Renal cortical epithelial cell (primary cell): ENCODE results near the gene RRP12. TPM values are rescaled to one million over a fixed set of nuclear protein-coding genes. Genes with fewer than 3 reads are reported as not detected.
"Not testable (repeated sequence)": the region's sequence is repeated elsewhere in the genome, so short reads cannot be mapped to it uniquely, and the experiment has no call there.

Experiments used
- DNase-seq: peaks from one replicate; pipeline ENCODE4 v3.0.0-alpha.2; 2011; ENCODE audit warnings: low read depth
- total RNA-seq: library from RNA; depleted of rRNA; stranded (reverse); fragments of >200 nt; gene quantifications from 2 replicates; pipeline ENCODE4 v1.2.3, GENCODE V29; 2014

Gene RRP12
- total RNA-seq, 1 donor from 2014 or later, result 29.2 TPM

- no peak for DNase-seq
These were observed 28.8 kb downstream of the RRP12 start for GRCh38 chr10:97372233-97372875.

GRCh38 chr10:97371696-97372095 is 29.4 kb downstream of the RRP12 start:
- DNase-seq, result no peak

- DNase-seq, result no peak
These were observed 34.0 kb downstream of the RRP12 start for GRCh38 chr10:97367126-97367649.

GRCh38 chr10:97366572-97366971 is 34.6 kb downstream of the RRP12 start:
- no peak for DNase-seq

- no peak for DNase-seq
These were observed 35.3 kb downstream of the RRP12 start for GRCh38 chr10:97365761-97366351.

GRCh38 chr10:97363071-97363470 is 38.1 kb downstream of the RRP12 start:
- no peak for DNase-seq

- no peak for DNase-seq
These were observed 38.7 kb downstream of the RRP12 start for GRCh38 chr10:97362310-97363033.

GRCh38 chr10:97361537-97361901 is 39.6 kb downstream of the RRP12 start:
- DNase-seq, result no peak

GRCh38 chr10:97360705-97361536 is 40.2 kb downstream of the RRP12 start:
- no peak for DNase-seq

- DNase-seq, result no peak
These were observed 42.4 kb downstream of the RRP12 start for GRCh38 chr10:97358781-97359180.

- no peak for DNase-seq
These were observed 42.8 kb downstream of the RRP12 start for GRCh38 chr10:97358349-97358748.

- DNase-seq, result no peak
These were observed 44.2 kb downstream of the RRP12 start for GRCh38 chr10:97356918-97357317.

GRCh38 chr10:97356318-97356914 is 44.7 kb downstream of the RRP12 start:
- no peak for DNase-seq

- DNase-seq, result peak; percentile 13
These were observed 45.6 kb downstream of the RRP12 start for GRCh38 chr10:97355571-97355975.

GRCh38 chr10:97353945-97354344 is 47.2 kb downstream of the RRP12 start:
- no peak for DNase-seq

GRCh38 chr10:97349752-97350513 is 51.2 kb downstream of the RRP12 start:
- no peak for DNase-seq

GRCh38 chr10:97347317-97347716 is 53.8 kb downstream of the RRP12 start:
- DNase-seq, result no peak

- not testable (repeated sequence) for DNase-seq
These were observed 57.5 kb downstream of the RRP12 start for GRCh38 chr10:97343664-97344063.

GRCh38 chr10:97341416-97341815 is 59.7 kb downstream of the RRP12 start:
- DNase-seq, result no peak

GRCh38 chr10:97338041-97338440 is 63.1 kb downstream of the RRP12 start:
- DNase-seq, result no peak
